Stimulated activated CD4-positive, alpha-beta T cell treated with anti-CD3 and anti-CD28 coated beads, Interleukin-4, amount 100 ng/mL, for 1 hour (primary cell): ENCODE data around the gene MRPL17.

Experiments used
- DNase-seq: peaks from one replicate; pipeline ENCODE4 v3.0.0-alpha.2; 2020

The MRPL17 gene

GRCh38 chr11:6630632-6631291 is 52.4 kb downstream of the MRPL17 start:
- no peak for DNase-seq
